Embryonic facial prominence (tissue), 1 donor: Measurements from ENCODE around the gene GLUD1.
"Not testable (repeated sequence)": the region's sequence is repeated elsewhere in the genome, so short reads cannot be mapped to it uniquely, and the experiment has no call there.

Experiments
- DNase-seq: peaks from one replicate; pipeline ENCODE4 v3.0.0-alpha.2; 2016; ENCODE audit errors: extremely low spot score

The GLUD1 gene

GRCh38 chr10:87094373-87095235 is at the start of gene GLUD1, which contains the start of gene SHLD2:
GLUD1 (minus strand) TSS chr10:87094843; CDS start chr10:87094769, 74 bp downstream.
SHLD2 (plus strand) TSS chr10:87095206; CDS start chr10:87151355, 56,149 bp downstream.
- peak; percentile 64 for DNase-seq

- DNase-seq = not testable (repeated sequence)
Measured at GRCh38 chr10:87143109-87143418, 48.4 kb upstream of the GLUD1 start.

- DNase-seq = not testable (repeated sequence)
Measured at GRCh38 chr10:87142230-87143108, 47.8 kb upstream of the GLUD1 start.

- DNase-seq = not testable (repeated sequence)
Measured at GRCh38 chr10:87137478-87137877, 42.8 kb upstream of the GLUD1 start.

- DNase-seq = not testable (repeated sequence)
Measured at GRCh38 chr10:87134440-87134839, 39.8 kb upstream of the GLUD1 start.

GRCh38 chr10:87133936-87134335 is 39.3 kb upstream of the GLUD1 start:
- not testable (repeated sequence) for DNase-seq

GRCh38 chr10:87132176-87132575 is 37.5 kb upstream of the GLUD1 start:
- DNase-seq = not testable (repeated sequence)

GRCh38 chr10:87127607-87128156 is 33.0 kb upstream of the GLUD1 start:
- DNase-seq = not testable (repeated sequence)

GRCh38 chr10:87127048-87127447 is 32.4 kb upstream of the GLUD1 start:
- not testable (repeated sequence) for DNase-seq

GRCh38 chr10:87123351-87123750 is 28.7 kb upstream of the GLUD1 start:
- DNase-seq = not testable (repeated sequence)

GRCh38 chr10:87119029-87119428 is 24.4 kb upstream of the GLUD1 start:
- DNase-seq = not testable (repeated sequence)

GRCh38 chr10:87118122-87118521 is 23.5 kb upstream of the GLUD1 start:
- not testable (repeated sequence) for DNase-seq

GRCh38 chr10:87105446-87106124 is 10.9 kb upstream of the GLUD1 start:
- DNase-seq = no peak

GRCh38 chr10:87104727-87105126 is 10.1 kb upstream of the GLUD1 start:
- DNase-seq = not testable (repeated sequence)

GRCh38 chr10:87101996-87102395 is 7.4 kb upstream of the GLUD1 start:
- no peak for DNase-seq

GRCh38 chr10:87095236-87095945 is 748 bp upstream of the GLUD1 start:
- peak; percentile 52 for DNase-seq

- no peak for DNase-seq
Measured at GRCh38 chr10:87093632-87094372, 841 bp downstream of the GLUD1 start.

GRCh38 chr10:87092861-87093631 is 1.6 kb downstream of the GLUD1 start:
- DNase-seq = peak; percentile 33

- DNase-seq = peak; percentile 33
Measured at GRCh38 chr10:87092376-87092860, 2.2 kb downstream of the GLUD1 start.
